IMR-90 (cell line): ENCODE results near the gene DOC2B. TPM values are rescaled to one million over a fixed set of nuclear protein-coding genes. Genes with fewer than 3 reads are reported as not detected.

ENCODE experiments used
- ATAC-seq: fragments of 200-7000 bp; cut with Tn5 transposase; 2 replicates; pipeline ENCODE4 v1.9.1; 2020; ENCODE audit warnings: low read depth, mild to moderate bottlenecking, moderate library complexity
- BruUV-seq: library from RNA; stranded (reverse); fragments of 400-500 nt; replicated peaks from 2 replicates; lab custom pipeline; 2021; lab: Mats Ljungman, UMichigan
- CTCF ChIA-PET: fragments of 300-600 bp; formaldehyde crosslinking; extraction: SDS; loops from one replicate; lab custom pipeline; 2021; ENCODE audit warnings: antibody characterized with exemption; lab: Yijun Ruan, JAX
- POLR2A ChIA-PET: fragments of 300-600 bp; sonication (Branson Sonifier 250); formaldehyde crosslinking; loops from one replicate; lab custom pipeline; 2022; ENCODE audit warnings: antibody characterized with exemption; ENCODE audit not compliant: unreplicated experiment; lab: Charles Lee
- DNase-seq: peaks from one replicate; pipeline ENCODE4 v3.0.0; 2013
- H2AFZ ChIP-seq: replicated peaks from 2 replicates; pipeline ENCODE3; 2013; ENCODE audit warnings: low read length, mild to moderate bottlenecking; ENCODE audit not compliant: poor library complexity
- H2AK5ac ChIP-seq: 2 replicates; pipeline ENCODE4 v1.6.1; 2013; ENCODE audit warnings: low read depth, low read length, inconsistent platforms
- H2AK9ac ChIP-seq: replicated peaks from 2 replicates; pipeline ENCODE3; 2013; ENCODE audit warnings: mild to moderate bottlenecking, low read depth, low read length, moderate library complexity; ENCODE audit not compliant: poor library complexity
- H2BK120ac ChIP-seq: 2 replicates; pipeline ENCODE4 v1.6.1; 2013; ENCODE audit warnings: low read depth, low read length, inconsistent platforms
- H2BK15ac ChIP-seq: 3 replicates; pipeline ENCODE4 v1.6.1; 2013; ENCODE audit warnings: low read depth, low read length, inconsistent platforms
- H2BK20ac ChIP-seq: 2 replicates; pipeline ENCODE4 v1.6.1; 2013; ENCODE audit warnings: low read depth, mild to moderate bottlenecking, inconsistent platforms, low read length, moderate library complexity
- H2BK5ac ChIP-seq: 2 replicates; pipeline ENCODE4 v1.6.1; 2013; ENCODE audit warnings: mild to moderate bottlenecking, low read depth, low read length, inconsistent platforms; ENCODE audit not compliant: poor library complexity, severe bottlenecking
- H3K14ac ChIP-seq: replicated peaks from 2 replicates; pipeline ENCODE4 v1.6.1; 2013; ENCODE audit warnings: low read depth, low read length, inconsistent platforms
- H3K18ac ChIP-seq: 2 replicates; pipeline ENCODE4 v1.6.1; 2013; ENCODE audit warnings: low read depth, low read length, control low read depth
- H3K23ac ChIP-seq: 2 replicates; pipeline ENCODE4 v1.6.1; 2013; ENCODE audit warnings: low read depth, low read length, inconsistent platforms
- H3K27ac ChIP-seq: 2 replicates; pipeline ENCODE4 v1.5.1; 2013; ENCODE audit warnings: mild to moderate bottlenecking, control low read depth, low read length; ENCODE audit not compliant: insufficient read depth
- H3K27me3 ChIP-seq: 2 replicates; pipeline ENCODE4 v1.6.1; 2013; ENCODE audit warnings: low read length; ENCODE audit not compliant: control insufficient read depth, insufficient read depth
- H3K36me3 ChIP-seq: 2 replicates; pipeline ENCODE4 v1.6.1; 2013; ENCODE audit warnings: low read length, mixed read lengths; ENCODE audit not compliant: control insufficient read depth, insufficient read depth
- H3K4ac ChIP-seq: 2 replicates; pipeline ENCODE4 v1.6.1; 2013; ENCODE audit warnings: low read depth, low read length, inconsistent platforms
- H3K4me1 ChIP-seq: 2 replicates; pipeline ENCODE4 v1.6.1; 2013; ENCODE audit warnings: low read length, mixed read lengths; ENCODE audit not compliant: control insufficient read depth, insufficient read depth
- H3K4me2 ChIP-seq: 2 replicates; pipeline ENCODE4 v1.6.1; 2013; ENCODE audit warnings: low read depth, mild to moderate bottlenecking, control low read depth, low read length, moderate library complexity
- H3K4me3 ChIP-seq: 2 replicates; pipeline ENCODE4 v1.5.1; 2013; ENCODE audit warnings: low read depth, mild to moderate bottlenecking, control low read depth, low read length, moderate library complexity; ENCODE audit not compliant: insufficient read depth
- H3K56ac ChIP-seq: 2 replicates; pipeline ENCODE4 v1.6.1; 2013; ENCODE audit warnings: low read length, inconsistent platforms; ENCODE audit not compliant: insufficient read depth; ENCODE audit errors: extremely low read depth
- H3K79me1 ChIP-seq, 2 experiments: 2 replicates each; pipeline ENCODE4 v1.6.1; 2013; ENCODE audit warnings: low read length in 2 of 2, inconsistent platforms in 1 of 2, low read depth in 1 of 2
- H3K9ac ChIP-seq: 2 replicates; pipeline ENCODE4 v1.6.1; 2013; ENCODE audit warnings: low read depth, low read length, control low read depth
- H3K9me1 ChIP-seq: 2 replicates; pipeline ENCODE4 v1.6.1; 2013; ENCODE audit warnings: low read length, inconsistent platforms; ENCODE audit not compliant: insufficient read depth
- H3K9me3 ChIP-seq: 2 replicates; pipeline ENCODE4 v1.6.1; 2013; ENCODE audit warnings: low read length; ENCODE audit not compliant: control insufficient read depth, insufficient read depth
- H4K20me1 ChIP-seq: 2 replicates; pipeline ENCODE4 v1.6.1; 2013; ENCODE audit warnings: low read length, inconsistent platforms; ENCODE audit not compliant: insufficient read depth
- H4K5ac ChIP-seq: 2 replicates; pipeline ENCODE4 v1.6.1; 2013; ENCODE audit warnings: mild to moderate bottlenecking, low read depth, low read length, control low read depth
- H4K8ac ChIP-seq, 2 experiments: 2 replicates each; pipeline ENCODE4 v1.6.1; 2013; ENCODE audit warnings: low read depth in 2 of 2, low read length in 2 of 2, control low read depth in 1 of 2, inconsistent platforms in 1 of 2
- H4K91ac ChIP-seq: 2 replicates; pipeline ENCODE4 v1.6.1; 2013; ENCODE audit warnings: low read depth, low read length, inconsistent platforms; ENCODE audit not compliant: insufficient read depth
- BHLHE40 ChIP-seq: fragments of 150-350 bp; IDR thresholded peaks from 2 replicates; pipeline ENCODE4 v1.6.1; 2016; ENCODE audit warnings: mild to moderate bottlenecking, low read depth, low read length
- CEBPB ChIP-seq: IDR thresholded peaks from 2 replicates; pipeline ENCODE4 v1.6.1; 2012; ENCODE audit warnings: low read depth, low read length, improper control_type of control experiment
- CHD1 ChIP-seq: IDR thresholded peaks from 2 replicates; pipeline ENCODE4 v1.6.1; 2012; ENCODE audit warnings: low read depth, low read length, improper control_type of control experiment
- FOS ChIP-seq: fragments of 150-350 bp; IDR thresholded peaks from 2 replicates; pipeline ENCODE4 v1.6.1; 2016; ENCODE audit warnings: low read depth, low read length
- MAFK ChIP-seq: IDR thresholded peaks from 2 replicates; pipeline ENCODE4 v1.6.1; 2012; ENCODE audit warnings: low read depth, low read length, improper control_type of control experiment
- MAZ ChIP-seq: IDR thresholded peaks from 2 replicates; pipeline ENCODE4 v1.6.1; 2012; ENCODE audit warnings: low read depth, mild to moderate bottlenecking, low read length, improper control_type of control experiment, moderate library complexity, borderline replicate concordance
- MXI1 ChIP-seq: IDR thresholded peaks from 2 replicates; pipeline ENCODE4 v1.6.1; 2012; ENCODE audit warnings: low read depth, mild to moderate bottlenecking, low read length, moderate library complexity, borderline replicate concordance
- NFE2L2 ChIP-seq: fragments of 150-350 bp; IDR thresholded peaks from 2 replicates; pipeline ENCODE4 v1.6.1; 2016; ENCODE audit warnings: low read depth, mild to moderate bottlenecking, low read length
- POLR2A ChIP-seq: IDR thresholded peaks from 2 replicates; pipeline ENCODE4 v1.6.1; 2012; ENCODE audit warnings: mild to moderate bottlenecking, low read depth, low read length
- RAD21 ChIP-seq: IDR thresholded peaks from 2 replicates; pipeline ENCODE4 v1.6.1; 2012; ENCODE audit warnings: low read length, improper control_type of control experiment
- RCOR1 ChIP-seq: IDR thresholded peaks from 2 replicates; pipeline ENCODE4 v1.6.1; 2012; ENCODE audit warnings: mild to moderate bottlenecking, low read length, improper control_type of control experiment; ENCODE audit not compliant: insufficient replicate concordance
- RFX5 ChIP-seq: IDR thresholded peaks from 2 replicates; pipeline ENCODE4 v1.8.0; 2012; ENCODE audit warnings: low read depth, mild to moderate bottlenecking, low read length, moderate library complexity
- SMC3 ChIP-seq: fragments of 150-350 bp; IDR thresholded peaks from 2 replicates; pipeline ENCODE4 v1.6.1; 2016; ENCODE audit warnings: low read depth, mild to moderate bottlenecking, antibody characterized with exemption, low read length, moderate library complexity
- USF2 ChIP-seq: fragments of 150-350 bp; IDR thresholded peaks from 2 replicates; pipeline ENCODE4 v1.6.1; 2017; ENCODE audit warnings: mild to moderate bottlenecking, antibody characterized with exemption, low read length, low read depth
- WGBS, 2 experiments: methylation state at CpG; one replicate each; pipeline versions ENCODE4 v1.1.5 to v1.1.7; 2013; ENCODE audit warnings: missing lambda C conversion rate in 2 of 2; ENCODE audit not compliant: insufficient read length in 1 of 2; ENCODE audit errors: extremely low coverage in 2 of 2; 5-methylcytosine and 5-hydroxymethylcytosine counted together
- dilution Hi-C: fragments of 300-500 bp; cut with HindIII; formaldehyde crosslinking; loops from one replicate; pipeline ENCODE4 v1.14.3; 2018; ENCODE audit warnings: low sequenced_read_pairs; ENCODE audit not compliant: unreplicated experiment
- in situ Hi-C: fragments of 300-500 bp; cut with MboI; formaldehyde crosslinking; loops from 3 replicates; pipeline ENCODE4 v1.14.3; 2019; ENCODE audit warnings: low sequenced_read_pairs, inconsistent platforms, mixed read lengths
- intact Hi-C: fragments of 100-400 bp; cut with micrococcal nuclease; formaldehyde crosslinking; loops from 2 replicates; pipeline ENCODE4 v1.10.0; 2022
- polyA plus RNA-seq, 3 experiments: library from polyadenylated mRNA; depleted of rRNA; stranded (reverse); fragments of >200 nt; gene quantifications; 2 replicates each; pipeline ENCODE4 v1.2.3, GENCODE V29; 2012; ENCODE audit warnings: low replicate concordance in 1 of 3
- total RNA-seq: library from RNA; depleted of rRNA; stranded (reverse); fragments of >200 nt; gene quantifications from 2 replicates; pipeline ENCODE4 v1.2.3, GENCODE V29; 2012
- TF ChIP-seq, protein P1 (sequence below): fragments of 150-350 bp; IDR thresholded peaks from 2 replicates; pipeline ENCODE4 v1.6.1; 2016; ENCODE audit warnings: low read depth, mild to moderate bottlenecking, low read length, moderate library complexity, borderline replicate concordance
- TF ChIP-seq, protein P2 (sequence below): conservative IDR thresholded peaks from 2 replicates; pipeline ENCODE4 v1.5.1; 2012; ENCODE audit warnings: mild to moderate bottlenecking, low read depth, low read length, improper control_type of control experiment

The DOC2B gene
- total and polyA plus RNA-seq, 2 of the 4 experiments (the other 2 are of a cell fraction), result not detected

GRCh38 chr17:177155-177554, 4.3 kb downstream of the DOC2B start:
- TF ChIP-seq MXI1 (no peak), NFE2L2 (no peak), USF2 (no peak), BHLHE40 (no peak), RCOR1 (no peak), RFX5 (no peak), SMC3 (no peak), MAZ (no peak), POLR2A (no peak), CEBPB (no peak), RAD21 (no peak), CHD1 (no peak), MAFK (no peak), FOS (no peak)
- TF ChIP-seq, protein P1, sequence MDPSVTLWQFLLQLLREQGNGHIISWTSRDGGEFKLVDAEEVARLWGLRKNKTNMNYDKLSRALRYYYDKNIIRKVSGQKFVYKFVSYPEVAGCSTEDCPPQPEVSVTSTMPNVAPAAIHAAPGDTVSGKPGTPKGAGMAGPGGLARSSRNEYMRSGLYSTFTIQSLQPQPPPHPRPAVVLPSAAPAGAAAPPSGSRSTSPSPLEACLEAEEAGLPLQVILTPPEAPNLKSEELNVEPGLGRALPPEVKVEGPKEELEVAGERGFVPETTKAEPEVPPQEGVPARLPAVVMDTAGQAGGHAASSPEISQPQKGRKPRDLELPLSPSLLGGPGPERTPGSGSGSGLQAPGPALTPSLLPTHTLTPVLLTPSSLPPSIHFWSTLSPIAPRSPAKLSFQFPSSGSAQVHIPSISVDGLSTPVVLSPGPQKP, result no peak
- TF ChIP-seq, protein P2, sequence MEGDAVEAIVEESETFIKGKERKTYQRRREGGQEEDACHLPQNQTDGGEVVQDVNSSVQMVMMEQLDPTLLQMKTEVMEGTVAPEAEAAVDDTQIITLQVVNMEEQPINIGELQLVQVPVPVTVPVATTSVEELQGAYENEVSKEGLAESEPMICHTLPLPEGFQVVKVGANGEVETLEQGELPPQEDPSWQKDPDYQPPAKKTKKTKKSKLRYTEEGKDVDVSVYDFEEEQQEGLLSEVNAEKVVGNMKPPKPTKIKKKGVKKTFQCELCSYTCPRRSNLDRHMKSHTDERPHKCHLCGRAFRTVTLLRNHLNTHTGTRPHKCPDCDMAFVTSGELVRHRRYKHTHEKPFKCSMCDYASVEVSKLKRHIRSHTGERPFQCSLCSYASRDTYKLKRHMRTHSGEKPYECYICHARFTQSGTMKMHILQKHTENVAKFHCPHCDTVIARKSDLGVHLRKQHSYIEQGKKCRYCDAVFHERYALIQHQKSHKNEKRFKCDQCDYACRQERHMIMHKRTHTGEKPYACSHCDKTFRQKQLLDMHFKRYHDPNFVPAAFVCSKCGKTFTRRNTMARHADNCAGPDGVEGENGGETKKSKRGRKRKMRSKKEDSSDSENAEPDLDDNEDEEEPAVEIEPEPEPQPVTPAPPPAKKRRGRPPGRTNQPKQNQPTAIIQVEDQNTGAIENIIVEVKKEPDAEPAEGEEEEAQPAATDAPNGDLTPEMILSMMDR, result no peak
- Histone ChIP-seq H3K56ac (no peak overlapping the region), H3K4me2 (no peak overlapping the region), H4K20me1 (no peaks in the 10 kb centered on the region), H4K8ac (no peak overlapping the region), H4K5ac (no peak overlapping the region), H3K4me1 (no peaks in the 10 kb centered on the region), H2BK20ac (no peak overlapping the region), H2AK9ac (no peak overlapping the region), H3K14ac (no peak overlapping the region), H3K9me3 (no peaks in the 10 kb centered on the region), H3K23ac (no peak overlapping the region), H3K4ac (no peak overlapping the region), H2BK15ac (no peak overlapping the region), H3K27me3 (peaks cover 60% of the 10 kb centered on the region), H2AFZ (no peak overlapping the region), H3K18ac (no peak overlapping the region), H3K9me1 (no peaks in the 10 kb centered on the region), H2AK5ac (no peak overlapping the region), H3K36me3 (no peaks in the 10 kb centered on the region), H4K91ac (no peak overlapping the region), H3K27ac (no peak overlapping the region), H2BK5ac (no peak overlapping the region), H3K9ac (no peak overlapping the region), H3K4me3 (no peak overlapping the region), H2BK120ac (no peak overlapping the region), H3K79me1 (no peaks in the 10 kb centered on the region)
- ChIA-PET POLR2A (interaction anchor here (0.6 kb wide), 1 partner anchor 228 kb away, joined by 17 read pairs; no protein-coding TSS in a partner anchor), CTCF (no interaction called here)
- no TSS peak for BruUV-seq
- WGBS, 2 experiments, result 43% methylated on average over 1 of the region's 3 CpGs; no CpG with 5 or more reads in 1 of the 2 experiments
- dilution Hi-C loops, result no loop called here
- in situ Hi-C loops, result no loop called here
- DNase-seq (no peak), ATAC-seq (no peak)
- intact Hi-C loops, result no loop called here
